ENCODE results near the gene UBFD1. TPM values are rescaled to one million over a fixed set of nuclear protein-coding genes. Genes with fewer than 3 reads are reported as not detected.
"Not testable (repeated sequence)": the region's sequence is repeated elsewhere in the genome, so short reads cannot be mapped to it uniquely, and the experiment has no call there.

UBFD1 gene
- total RNA-seq, 4 donors from 2014 or later, result 31.9 to 53.6 (median 45.4) TPM

- Histone ChIP-seq H3K4me1 (peaks cover 22 to 53% (median 26%) of the 10 kb centered on the region in 3 donors), H3K36me3 (peaks cover 0 to 7% (median 0%) of the 10 kb centered on the region in 3 donors), H3K27me3 (no peaks in the 10 kb centered on the region), H3K27ac (peak within 1 kb of the TSS; percentile 84 to 96 (median 88)), H3K9me3 (no peaks in the 10 kb centered on the region), H3K4me3 (peak within 1 kb of the TSS; percentile 67 to 98 (median 84))
- TF ChIP-seq CTCF (IDR thresholded peaks at IDR 0.05) (peak in 2 of 6 experiments; percentile 21 to 36), POLR2A (IDR thresholded peaks at IDR 0.05) (peak in 3 of 4 donors; percentile 88 to 97 (median 91))
- no peak for DNase-seq
- intact Hi-C loops (cut with DNase I), result no loop called here
- 2% methylated on average over 11 to 22 of the region's 71 CpGs for WGBS, 2 donors
Observed at GRCh38 chr16:23510164-23510914, 47.2 kb upstream of the UBFD1 start, which contains the start of gene GGA2. Gene GGA2 (minus strand): TSS chr16:23510494. CDS start chr16:23510411, 83 bp downstream.

GRCh38 chr16:23510915-23511270 is 46.6 kb upstream of the UBFD1 start:
- WGBS, 2 donors, result 73 to 84% methylated on average over 6 to 9 of the region's 10 CpGs

GRCh38 chr16:23511731-23512130 is 45.8 kb upstream of the UBFD1 start:
- H3K27ac ChIP-seq, result no peak overlapping the region
- 90 to 91% methylated on average over 7 of the region's 7 CpGs for WGBS, 2 donors
- H3K9me3 ChIP-seq, result no peaks in the 10 kb centered on the region
- no peak overlapping the region for H3K4me3 ChIP-seq
- peaks cover 12 to 39% (median 17%) of the 10 kb centered on the region in 3 donors for H3K4me1 ChIP-seq
- intact Hi-C loops (cut with DNase I), result no loop called here
- no peaks in the 10 kb centered on the region for H3K27me3 ChIP-seq
- TF ChIP-seq CTCF (IDR thresholded peaks at IDR 0.05) (no peak), POLR2A (IDR thresholded peaks at IDR 0.05) (no peak)
- no peak for DNase-seq
- peaks cover 0 to 7% (median 0%) of the 10 kb centered on the region in 3 donors for H3K36me3 ChIP-seq

More at GRCh38 chr16:23510915-23511270, 46.6 kb upstream of the UBFD1 start:
- H3K9me3 ChIP-seq; intact Hi-C loops (cut with DNase I); H3K27me3 ChIP-seq; H3K36me3 ChIP-seq; DNase-seq: not testable (repeated sequence)
- Histone ChIP-seq H3K4me3 (peak overlapping the region; percentile 67 to 98 (median 84)), H3K4me1 (peaks cover 18 to 48% (median 20%) of the 10 kb centered on the region in 3 donors), H3K27ac (peak overlapping the region; percentile 84 to 96 (median 88))

GRCh38 chr16:23512168-23512695 is 45.3 kb upstream of the UBFD1 start:
- Histone ChIP-seq H3K9me3 (no peaks in the 10 kb centered on the region), H3K4me1 (peaks cover 10 to 34% (median 17%) of the 10 kb centered on the region in 3 donors), H3K27me3 (no peaks in the 10 kb centered on the region), H3K27ac (no peak overlapping the region), H3K36me3 (peaks cover 0 to 7% (median 0%) of the 10 kb centered on the region in 3 donors), H3K4me3 (no peak overlapping the region)
- TF ChIP-seq POLR2A (IDR thresholded peaks at IDR 0.05) (no peak), CTCF (IDR thresholded peaks at IDR 0.05) (no peak)
- 83 to 100% methylated on average over 4 of the region's 4 CpGs for WGBS, 2 donors
- intact Hi-C loops (cut with DNase I), result no loop called here
- DNase-seq, result no peak

GRCh38 chr16:23514381-23515152 is 43.0 kb upstream of the UBFD1 start:
- H3K27me3 ChIP-seq, result no peaks in the 10 kb centered on the region
- TF ChIP-seq POLR2A (IDR thresholded peaks at IDR 0.05), result no peak
- TF ChIP-seq CTCF (IDR thresholded peaks at IDR 0.05), result no peak
- no peak for DNase-seq
- H3K9me3 ChIP-seq, result no peaks in the 10 kb centered on the region
- H3K4me3 ChIP-seq, result no peak overlapping the region
- intact Hi-C loops (cut with DNase I), result no loop called here
- no peak overlapping the region for H3K27ac ChIP-seq
- WGBS, 2 donors, result 84 to 91% methylated on average over 7 of the region's 7 CpGs
- peaks cover 0 to 11% (median 1%) of the 10 kb centered on the region in 3 donors for H3K4me1 ChIP-seq
- peaks cover 0 to 12% (median 0%) of the 10 kb centered on the region in 3 donors for H3K36me3 ChIP-seq
